ENCODE results near the gene SERGEF. TPM values are rescaled to one million over a fixed set of nuclear protein-coding genes. Genes with fewer than 3 reads are reported as not detected.

Gene SERGEF
- total RNA-seq, 1 experiment from 2014 or later, result 31.4 TPM

- peaks cover 7% of the 10 kb centered on the region for H3K27me3 Mint-ChIP-seq (ENCODE audit: low read depth)
- Histone ChIP-seq H3K27ac (ENCODE audit: insufficient read length, low read depth, low read length) (no peak overlapping the region), H4K5ac (ENCODE audit: insufficient read length, low read depth, low read length) (no peak overlapping the region), H3K9me3 (ENCODE audit: control insufficient read depth, low read depth, low read length) (no peaks in the 10 kb centered on the region), H3K79me2 (ENCODE audit: insufficient read depth, low read length) (no peaks in the 10 kb centered on the region), H3K4me1 (ENCODE audit: insufficient read depth, low read length) (0 out of 2 replicates have a peak, but pooled peaks cover 2% of the 10 kb centered on the region), H2AFZ (ENCODE audit: low read length) (no peak overlapping the region), H3K14ac (ENCODE audit: insufficient read depth, low read length) (no peak overlapping the region), H3K23me2 (ENCODE audit: insufficient read length, low read depth, low read length, poor library complexity, severe bottlenecking) (no peaks in the 10 kb centered on the region), H4K91ac (ENCODE audit: insufficient read length, low read depth, low read length) (no peak overlapping the region), H3K23ac (ENCODE audit: insufficient read length, low read depth, low read length) (no peak overlapping the region), H2BK20ac (ENCODE audit: low read depth, low read length, poor library complexity, severe bottlenecking) (no peak overlapping the region), H4K20me1 (ENCODE audit: control insufficient read depth, insufficient read depth, insufficient read length) (no peaks in the 10 kb centered on the region), H3K9ac (ENCODE audit: extremely low read depth, insufficient read length, low read length) (no peak overlapping the region), H3K4me2 (ENCODE audit: insufficient read depth, insufficient read length, low read length) (no peak overlapping the region), H2BK120ac (ENCODE audit: low read depth, low read length, poor library complexity, severe bottlenecking) (no peak overlapping the region), H3K4ac (ENCODE audit: low read depth, low read length) (no peak overlapping the region), H2BK15ac (ENCODE audit: low read depth, low read length) (no peak overlapping the region), H2BK12ac (ENCODE audit: insufficient read length, low read depth, low read length) (no peak overlapping the region), H3K18ac (ENCODE audit: insufficient read length, low read depth, low read length) (no peak overlapping the region), H4K8ac (replicated peaks; ENCODE audit: insufficient read length, low read depth, low read length) (no peak overlapping the region), H3K56ac (ENCODE audit: insufficient read length, low read depth, low read length) (no peak overlapping the region), H3K79me1 (ENCODE audit: insufficient read depth, low read depth, low read length, poor library complexity, severe bottlenecking) (no peaks in the 10 kb centered on the region), H2AK5ac (ENCODE audit: insufficient read length, low read length) (no peak overlapping the region), H3T11ph (ENCODE audit: low read length) (no peak overlapping the region), H2BK5ac (ENCODE audit: insufficient read length, low read length) (no peak overlapping the region), H3K27me3 (ENCODE audit: insufficient read depth, low read length) (0 out of 2 replicates have a peak, but pooled peaks cover 2% of the 10 kb centered on the region)
- H3K9me3 Mint-ChIP-seq, result peaks cover 2 to 7% of the 10 kb centered on the region in 2 experiments; a peak in 2 of 5 replicates
- no peak overlapping the region for H3K27ac Mint-ChIP-seq
- TF ChIP-seq CTCF (conservative IDR thresholded peaks at IDR 0.05), result no peak
- peaks cover 18 to 24% of the 10 kb centered on the region in 2 experiments for H3K4me1 Mint-ChIP-seq
- peaks cover 0 to 6% (median 2%) of the 10 kb centered on the region in 3 experiments; a peak in 3 of 7 replicates for H3K36me3 Mint-ChIP-seq (ENCODE audit: insufficient read depth in 1 of 3, low read depth in 3 of 3)
- no peak for DNase-seq
- WGBS (ENCODE audit: extremely low coverage, insufficient read length, low lambda C conversion rate), result no CpG with 5 or more reads among the region's 6 CpGs
- no peak overlapping the region for H3K4me3 Mint-ChIP-seq
Observed at GRCh38 chr11:17798253-17798652, 214.6 kb downstream of the SERGEF start.
